Large intestine (tissue), 3 donors: ENCODE data around the gene KIF4A. TPM values are rescaled to one million over a fixed set of nuclear protein-coding genes. Genes with fewer than 3 reads are reported as not detected.

Experiments used
- DNase-seq, 2 donors: peaks; one replicate each; pipeline versions ENCODE4 v3.0.0 to v3.0.0-alpha.2; 2013
- H3K27ac ChIP-seq: one replicate; pipeline ENCODE4 v1.5.1; 2013; ENCODE audit warnings: low read length
- H3K27me3 ChIP-seq: 2 replicates; pipeline ENCODE4 v1.6.1; 2013; ENCODE audit warnings: low read length; ENCODE audit not compliant: control insufficient read depth, insufficient read depth
- H3K36me3 ChIP-seq: 2 replicates; pipeline ENCODE4 v1.6.1; 2013; ENCODE audit warnings: low read length; ENCODE audit not compliant: control insufficient read depth, insufficient read depth
- H3K4me1 ChIP-seq: one replicate; pipeline ENCODE4 v1.6.1; 2013; ENCODE audit warnings: low read length; ENCODE audit not compliant: control insufficient read depth, insufficient read depth
- H3K4me3 ChIP-seq: one replicate; pipeline ENCODE4 v1.5.1; 2013; ENCODE audit warnings: low read length
- H3K9me3 ChIP-seq: one replicate; pipeline ENCODE4 v1.6.1; 2013; ENCODE audit warnings: mild to moderate bottlenecking, low read depth, low read length, moderate library complexity; ENCODE audit not compliant: control insufficient read depth
- WGBS: methylation state at CpG from one replicate; pipeline ENCODE4 v1.1.5; 2013; ENCODE audit warnings: low lambda C conversion rate; ENCODE audit not compliant: insufficient coverage; 5-methylcytosine and 5-hydroxymethylcytosine counted together
- polyA plus RNA-seq: library from polyadenylated mRNA; unstranded; fragments of 120-200 nt; gene quantifications from one replicate; pipeline ENCODE4 v1.2.1, GENCODE V29; 2013

KIF4A gene
- polyA plus RNA-seq, 1 donor, result 7.7 TPM

DNA sequence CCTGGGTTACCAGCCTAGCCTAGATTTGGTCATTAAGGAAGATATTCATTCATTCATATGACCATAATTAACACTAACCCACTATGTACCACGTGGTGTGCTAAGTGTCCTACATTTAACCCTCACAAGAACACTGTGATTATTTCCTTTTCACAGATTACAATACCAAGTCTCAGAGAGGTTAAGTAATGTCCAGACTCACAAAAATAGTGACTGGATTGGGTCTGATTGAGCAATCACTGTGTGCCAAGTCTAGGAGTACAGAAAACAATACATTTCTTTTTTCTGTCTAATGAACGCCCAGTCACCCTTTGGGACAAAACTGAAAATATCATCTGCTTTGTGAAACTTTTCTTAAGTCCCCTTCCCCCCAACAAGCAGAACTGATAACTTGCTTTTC is 147.1 kb downstream of the KIF4A start:
- no peak for DNase-seq
- Histone ChIP-seq H3K4me3 (no peak overlapping the region), H3K36me3 (no peaks in the 10 kb centered on the region), H3K9me3 (no peaks in the 10 kb centered on the region), H3K27ac (no peak overlapping the region), H3K4me1 (peaks cover 8% of the 10 kb centered on the region), H3K27me3 (peaks cover 26% of the 10 kb centered on the region)
- no CpG with 5 or more reads among the region's 2 CpGs for WGBS

DNA sequence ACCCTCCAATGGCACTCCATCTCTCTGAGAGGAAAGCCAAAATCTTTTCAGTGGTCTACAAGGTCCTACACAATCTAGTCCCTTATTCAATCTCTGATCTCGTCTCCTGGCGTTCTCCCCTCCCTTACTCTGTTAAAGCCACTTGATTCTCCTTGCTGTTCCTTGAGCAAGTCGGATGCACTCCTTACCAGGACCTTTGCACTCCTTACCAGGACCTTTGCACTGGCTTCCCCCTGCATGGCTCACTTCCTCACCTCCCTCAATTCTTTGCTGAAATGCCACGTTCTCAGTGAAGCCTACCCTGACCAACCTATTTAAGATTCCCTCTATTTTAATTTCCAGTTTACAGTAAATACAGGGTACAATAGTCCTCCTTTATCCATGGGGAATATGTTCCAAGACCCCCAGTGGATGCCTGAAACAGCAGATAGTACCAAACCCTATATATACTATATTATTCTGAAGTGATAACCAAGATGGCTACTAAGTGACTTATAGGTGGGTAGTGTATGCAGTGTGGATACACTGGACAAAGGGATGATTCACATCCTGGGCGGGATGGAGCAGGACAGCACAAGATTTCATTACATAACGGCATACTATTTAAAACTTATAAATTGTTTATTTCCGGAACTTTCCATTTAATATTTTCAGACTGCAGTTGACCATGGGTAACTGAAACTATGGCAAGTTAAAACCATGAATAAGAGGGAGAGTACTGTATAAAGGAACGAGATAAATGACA is 148.2 kb downstream of the KIF4A start:
- WGBS, result no CpG with 5 or more reads among the region's 8 CpGs
- no peak overlapping the region for H3K27ac ChIP-seq
- DNase-seq, result no peak
- H3K9me3 ChIP-seq, result no peaks in the 10 kb centered on the region
- no peak overlapping the region for H3K4me3 ChIP-seq
- no peaks in the 10 kb centered on the region for H3K36me3 ChIP-seq
- peaks cover 8% of the 10 kb centered on the region for H3K4me1 ChIP-seq
- H3K27me3 ChIP-seq, result peaks cover 31% of the 10 kb centered on the region

DNA sequence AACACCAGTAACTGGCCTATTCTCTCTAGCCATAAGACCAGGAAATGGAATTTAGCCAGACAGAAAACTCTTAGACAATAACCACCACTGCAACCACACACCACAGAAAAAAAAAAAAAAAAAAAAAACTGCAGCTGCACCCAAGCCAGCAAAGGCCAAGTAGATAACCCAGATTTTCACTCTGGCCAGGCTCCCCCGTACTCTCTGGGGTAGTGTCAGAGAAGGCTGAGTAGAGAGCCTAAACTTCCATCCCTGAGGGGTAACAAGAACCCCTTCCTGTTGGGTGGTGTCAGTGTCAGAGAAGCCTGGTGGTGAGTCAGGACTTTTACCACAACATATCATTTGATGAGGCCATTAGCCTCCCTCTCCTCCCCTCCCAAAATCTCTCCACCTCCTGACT is 149.1 kb downstream of the KIF4A start:
- Histone ChIP-seq H3K9me3 (no peaks in the 10 kb centered on the region), H3K4me3 (no peak overlapping the region), H3K27ac (no peak overlapping the region), H3K27me3 (peaks cover 40% of the 10 kb centered on the region), H3K4me1 (peaks cover 5% of the 10 kb centered on the region), H3K36me3 (no peaks in the 10 kb centered on the region)
- no CpG with 5 or more reads among the region's 1 CpG for WGBS
- no peak for DNase-seq

DNA sequence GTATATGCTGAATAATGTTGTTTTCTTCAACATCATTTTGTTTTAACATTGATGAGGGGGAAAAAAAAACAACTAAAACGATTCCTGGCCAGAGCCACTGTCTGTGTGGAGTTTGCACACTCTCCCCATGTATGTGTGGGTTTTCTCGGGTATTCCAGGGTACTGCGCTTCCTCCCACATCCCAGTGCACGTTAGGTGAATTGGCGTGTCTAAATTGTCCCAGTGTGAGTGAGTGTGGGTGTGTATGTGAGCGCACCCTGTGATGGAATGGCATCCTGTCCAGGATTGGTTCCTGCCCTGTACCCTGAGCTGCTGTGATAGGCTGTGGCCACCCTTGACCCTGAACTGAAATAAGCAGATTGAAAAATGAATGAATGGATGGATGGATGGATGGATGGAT is 152.3 kb downstream of the KIF4A start:
- Histone ChIP-seq H3K27me3 (peaks cover 54% of the 10 kb centered on the region), H3K9me3 (no peaks in the 10 kb centered on the region), H3K4me3 (no peak overlapping the region), H3K36me3 (no peaks in the 10 kb centered on the region), H3K4me1 (no peaks in the 10 kb centered on the region), H3K27ac (no peak overlapping the region)
- WGBS, result no CpG with 5 or more reads among the region's 6 CpGs
- DNase-seq, result no peak

DNA sequence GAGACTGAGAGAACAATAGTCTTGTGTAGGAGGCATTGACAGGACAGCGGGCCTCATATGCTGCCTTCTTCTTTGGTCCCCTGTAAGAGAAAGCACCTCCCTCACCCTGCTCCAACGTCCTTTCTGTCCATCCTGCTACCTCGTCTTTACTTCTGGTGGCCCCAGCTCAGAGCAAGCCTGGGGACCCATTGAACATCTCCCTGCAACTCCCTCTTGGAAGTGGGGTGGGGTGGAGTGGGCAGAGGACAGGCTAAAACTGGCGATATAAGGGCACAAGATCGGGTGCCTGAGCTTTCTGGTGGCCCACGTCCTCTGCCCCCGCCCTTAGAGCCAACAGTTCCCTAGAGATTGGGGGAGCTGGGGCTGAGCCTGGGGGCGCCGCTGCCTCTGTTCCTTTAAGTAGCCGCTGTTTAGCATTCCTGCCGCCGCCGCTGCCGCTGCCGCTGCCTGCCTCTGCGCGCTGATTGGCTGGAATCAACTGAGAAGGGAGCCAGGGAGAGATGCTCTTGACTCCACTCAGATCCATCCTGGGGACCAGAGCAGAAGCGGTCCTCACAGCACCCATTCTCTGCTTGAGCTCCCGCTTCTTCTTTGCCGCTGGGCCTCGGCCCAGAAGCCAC is 154.5 kb downstream of the KIF4A start, which contains the start of gene DLG3:
Gene DLG3 (plus strand): TSS at position 510 of the 620 bp plus-strand sequence. CDS start 367 bp downstream, outside the sequence.
- DNase-seq, result no peak
- no peaks in the 10 kb centered on the region for H3K9me3 ChIP-seq
- no peak within 1 kb of the TSS for H3K27ac ChIP-seq
- no peak within 1 kb of the TSS for H3K4me3 ChIP-seq
- no peaks in the 10 kb centered on the region for H3K36me3 ChIP-seq
- WGBS, result no CpG with 5 or more reads among the region's 21 CpGs
- no peaks in the 10 kb centered on the region for H3K4me1 ChIP-seq
- H3K27me3 ChIP-seq, result peaks cover 51% of the 10 kb centered on the region

DNA sequence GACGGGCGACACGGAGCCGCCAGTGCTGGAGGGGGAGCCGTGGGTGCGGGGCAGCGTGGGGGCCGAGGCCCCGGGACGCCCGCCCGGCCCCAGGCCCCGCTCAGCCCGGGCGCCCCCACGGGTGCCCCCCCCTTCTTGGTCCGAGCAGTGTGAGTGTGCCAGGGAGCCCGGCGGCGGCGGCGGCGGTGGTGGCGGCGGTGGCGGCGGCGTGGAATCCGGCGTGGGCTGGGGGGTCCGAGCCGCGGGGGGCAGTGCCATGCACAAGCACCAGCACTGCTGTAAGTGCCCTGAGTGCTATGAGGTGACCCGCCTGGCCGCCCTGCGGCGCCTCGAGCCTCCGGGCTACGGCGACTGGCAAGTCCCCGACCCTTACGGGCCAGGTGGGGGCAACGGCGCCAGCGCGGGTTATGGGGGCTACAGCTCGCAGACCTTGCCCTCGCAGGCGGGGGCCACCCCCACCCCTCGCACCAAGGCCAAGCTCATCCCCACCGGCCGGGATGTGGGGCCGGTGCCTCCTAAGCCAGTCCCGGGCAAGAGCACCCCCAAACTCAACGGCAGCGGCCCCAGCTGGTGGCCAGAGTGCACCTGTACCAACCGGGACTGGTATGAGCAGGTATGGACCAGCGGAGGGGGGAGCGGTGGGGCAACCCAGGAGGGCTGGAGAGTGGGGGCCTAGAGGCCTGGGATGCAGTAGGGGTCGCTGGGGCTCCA is 155.2 kb downstream of the KIF4A start:
- DNase-seq, result no peak
- WGBS, result no CpG with 5 or more reads among the region's 61 CpGs
- H3K36me3 ChIP-seq, result no peaks in the 10 kb centered on the region
- peaks cover 51% of the 10 kb centered on the region for H3K27me3 ChIP-seq
- H3K4me1 ChIP-seq, result no peaks in the 10 kb centered on the region
- H3K4me3 ChIP-seq, result no peak overlapping the region
- no peaks in the 10 kb centered on the region for H3K9me3 ChIP-seq
- no peak overlapping the region for H3K27ac ChIP-seq

DNA sequence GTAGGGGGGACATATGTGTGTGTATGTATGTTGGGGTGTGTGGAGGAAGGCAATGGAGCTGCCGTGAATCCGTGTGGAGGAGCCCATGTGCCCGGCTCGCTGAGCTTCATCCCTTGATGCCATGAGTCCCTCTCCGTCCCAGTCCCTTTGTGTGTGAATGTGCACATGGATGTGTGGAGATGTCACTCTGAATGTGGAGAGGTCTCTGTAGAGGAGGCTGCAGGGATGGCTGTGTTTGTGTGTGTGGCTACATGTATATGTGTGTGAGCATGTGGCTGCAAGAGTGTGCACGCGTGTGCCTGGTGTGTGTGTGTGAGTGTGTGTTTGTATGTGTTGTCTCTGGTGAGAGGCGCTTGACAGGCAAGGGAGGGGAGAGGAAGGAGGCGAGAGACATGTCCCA is 156.0 kb downstream of the KIF4A start:
- Histone ChIP-seq H3K36me3 (no peaks in the 10 kb centered on the region), H3K4me3 (no peak overlapping the region), H3K27me3 (peaks cover 50% of the 10 kb centered on the region), H3K9me3 (no peaks in the 10 kb centered on the region), H3K4me1 (no peaks in the 10 kb centered on the region), H3K27ac (no peak overlapping the region)
- no CpG with 5 or more reads among the region's 9 CpGs for WGBS
- DNase-seq, result no peak

DNA sequence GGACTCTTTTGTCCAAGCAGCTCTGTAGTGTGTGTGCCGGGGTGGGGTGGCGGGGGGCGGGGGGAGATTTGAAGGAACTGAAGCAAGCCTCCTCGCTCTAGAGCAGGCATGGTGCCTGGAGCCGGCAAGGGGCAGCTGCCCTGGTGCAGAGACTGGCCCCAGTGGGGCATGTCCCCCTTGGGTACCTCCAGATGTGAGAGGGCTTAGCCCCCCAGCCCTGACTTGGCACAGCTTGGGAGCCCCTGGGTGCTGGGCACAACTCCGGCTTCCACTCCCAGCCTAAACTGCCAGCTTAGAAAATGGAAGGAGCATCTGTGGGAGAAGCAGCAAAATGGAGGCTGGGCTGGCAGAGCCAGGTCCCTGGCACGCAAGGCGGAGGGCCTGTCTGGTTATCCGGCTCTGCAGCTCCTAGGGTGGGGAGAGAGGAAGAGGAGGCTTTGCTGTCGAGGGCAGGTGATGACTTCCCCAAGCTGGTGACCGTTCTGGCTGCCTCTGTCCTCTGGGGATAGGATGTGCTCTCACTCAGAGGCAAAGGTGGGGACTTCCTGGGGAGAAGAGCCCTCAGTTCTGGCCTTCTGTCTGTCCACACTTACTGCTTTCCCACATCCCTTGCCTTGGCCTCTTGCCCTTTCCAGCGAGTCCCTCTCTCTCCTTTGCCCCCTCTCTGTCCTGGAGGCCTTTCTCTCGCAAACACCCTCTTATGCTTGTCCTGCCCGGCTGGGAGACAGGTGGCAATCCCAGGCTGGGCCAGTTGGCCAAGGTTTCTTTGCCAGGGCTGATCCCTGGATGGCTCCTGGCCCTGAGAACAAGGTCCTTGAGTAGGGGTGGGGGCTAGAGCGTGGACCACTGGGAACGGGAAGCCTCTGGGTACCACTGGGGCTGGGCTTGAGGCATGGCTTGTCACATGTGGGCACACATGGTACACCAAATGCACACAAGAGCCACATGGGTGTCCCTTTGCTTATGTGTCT is 156.8 kb downstream of the KIF4A start:
- Histone ChIP-seq H3K27ac (no peak overlapping the region), H3K36me3 (no peaks in the 10 kb centered on the region), H3K27me3 (peaks cover 46% of the 10 kb centered on the region), H3K4me1 (no peaks in the 10 kb centered on the region), H3K9me3 (no peaks in the 10 kb centered on the region), H3K4me3 (no peak overlapping the region)
- no CpG with 5 or more reads among the region's 16 CpGs for WGBS
- no peak for DNase-seq

DNA sequence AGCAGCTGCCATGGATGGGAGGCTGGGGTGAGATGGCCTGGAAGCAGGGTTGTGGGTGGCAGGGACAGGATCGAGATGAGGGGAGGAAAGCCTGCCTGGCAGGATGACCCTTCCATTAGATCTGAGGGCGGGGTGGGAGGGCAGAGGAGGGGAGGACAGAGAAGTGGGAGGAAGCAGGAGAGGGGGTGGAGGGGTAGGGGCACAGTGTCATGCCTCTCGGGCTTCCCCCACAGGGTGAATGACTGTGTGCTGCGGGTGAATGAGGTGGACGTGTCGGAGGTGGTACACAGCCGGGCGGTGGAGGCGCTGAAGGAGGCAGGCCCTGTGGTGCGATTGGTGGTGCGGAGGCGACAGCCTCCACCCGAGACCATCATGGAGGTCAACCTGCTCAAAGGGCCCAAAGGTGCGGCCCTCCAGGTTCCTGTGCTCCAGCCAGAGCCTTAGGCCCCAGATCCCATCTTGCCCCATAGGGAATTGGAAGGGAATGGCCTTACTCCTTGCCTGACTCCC is 159.6 kb downstream of the KIF4A start:
- Histone ChIP-seq H3K27ac (no peak overlapping the region), H3K27me3 (peaks cover 27% of the 10 kb centered on the region), H3K36me3 (no peaks in the 10 kb centered on the region), H3K4me1 (peaks cover 5% of the 10 kb centered on the region), H3K4me3 (no peak overlapping the region), H3K9me3 (no peaks in the 10 kb centered on the region)
- no CpG with 5 or more reads among the region's 14 CpGs for WGBS
- DNase-seq, result no peak
